Omental fat pad (tissue), 4 donors: ENCODE data around the gene SLC4A8. TPM values are rescaled to one million over a fixed set of nuclear protein-coding genes. Genes with fewer than 3 reads are reported as not detected.

Experiments
- ATAC-seq: fragments of 150-250 bp; one replicate; pipeline ENCODE4 v1.9.1; 2016; ENCODE audit warnings: mild to moderate bottlenecking, moderate library complexity; ENCODE audit not compliant: low FRiP score
- DNase-seq: peaks from one replicate; pipeline ENCODE4 v3.0.0-alpha.2; 2019; ENCODE audit warnings: low spot score
- total RNA-seq, 4 donors: library from RNA; depleted of rRNA; stranded (reverse); fragments of >200 nt; gene quantifications; one replicate each; pipeline ENCODE4 v1.1.0, GENCODE V29; 2016
- TF ChIP-seq, protein P1 (sequence below), 3 donors: fragments of 450-650 bp; IDR thresholded peaks; one replicate each; pipeline ENCODE4 v1.5.1; 2016 to 2017; ENCODE audit warnings: antibody characterized with exemption in 3 of 3, mild to moderate bottlenecking in 3 of 3, moderate library complexity in 2 of 3

SLC4A8 gene
- total RNA-seq, 4 donors from 2014 or later, result 0.37 to 4.7 (median 1.8) TPM

DNA sequence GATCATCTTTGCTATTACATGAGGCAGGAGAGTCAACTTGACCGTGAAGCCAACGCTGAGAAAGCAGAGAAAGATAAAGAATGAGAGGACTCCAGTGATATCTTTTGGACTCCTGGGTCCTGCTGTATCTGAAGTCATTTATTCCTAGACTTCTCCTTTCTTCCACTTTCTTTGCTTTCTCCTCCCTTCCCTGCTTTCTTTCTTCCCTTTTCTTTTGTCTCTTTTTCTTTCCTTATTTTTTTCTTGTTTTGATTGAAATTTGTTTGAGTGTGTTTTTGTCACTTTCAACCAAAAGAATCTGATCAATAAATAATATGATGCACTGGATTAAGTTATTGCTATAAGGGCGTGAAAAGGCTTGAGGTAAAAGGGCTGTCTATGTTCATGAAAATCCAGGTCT lies 20.0 kb upstream of the SLC4A8 start:
- ATAC-seq (no peak), DNase-seq (no peak)
- TF ChIP-seq, protein P1, sequence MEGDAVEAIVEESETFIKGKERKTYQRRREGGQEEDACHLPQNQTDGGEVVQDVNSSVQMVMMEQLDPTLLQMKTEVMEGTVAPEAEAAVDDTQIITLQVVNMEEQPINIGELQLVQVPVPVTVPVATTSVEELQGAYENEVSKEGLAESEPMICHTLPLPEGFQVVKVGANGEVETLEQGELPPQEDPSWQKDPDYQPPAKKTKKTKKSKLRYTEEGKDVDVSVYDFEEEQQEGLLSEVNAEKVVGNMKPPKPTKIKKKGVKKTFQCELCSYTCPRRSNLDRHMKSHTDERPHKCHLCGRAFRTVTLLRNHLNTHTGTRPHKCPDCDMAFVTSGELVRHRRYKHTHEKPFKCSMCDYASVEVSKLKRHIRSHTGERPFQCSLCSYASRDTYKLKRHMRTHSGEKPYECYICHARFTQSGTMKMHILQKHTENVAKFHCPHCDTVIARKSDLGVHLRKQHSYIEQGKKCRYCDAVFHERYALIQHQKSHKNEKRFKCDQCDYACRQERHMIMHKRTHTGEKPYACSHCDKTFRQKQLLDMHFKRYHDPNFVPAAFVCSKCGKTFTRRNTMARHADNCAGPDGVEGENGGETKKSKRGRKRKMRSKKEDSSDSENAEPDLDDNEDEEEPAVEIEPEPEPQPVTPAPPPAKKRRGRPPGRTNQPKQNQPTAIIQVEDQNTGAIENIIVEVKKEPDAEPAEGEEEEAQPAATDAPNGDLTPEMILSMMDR (IDR thresholded peaks at IDR 0.05), result no peak

DNA sequence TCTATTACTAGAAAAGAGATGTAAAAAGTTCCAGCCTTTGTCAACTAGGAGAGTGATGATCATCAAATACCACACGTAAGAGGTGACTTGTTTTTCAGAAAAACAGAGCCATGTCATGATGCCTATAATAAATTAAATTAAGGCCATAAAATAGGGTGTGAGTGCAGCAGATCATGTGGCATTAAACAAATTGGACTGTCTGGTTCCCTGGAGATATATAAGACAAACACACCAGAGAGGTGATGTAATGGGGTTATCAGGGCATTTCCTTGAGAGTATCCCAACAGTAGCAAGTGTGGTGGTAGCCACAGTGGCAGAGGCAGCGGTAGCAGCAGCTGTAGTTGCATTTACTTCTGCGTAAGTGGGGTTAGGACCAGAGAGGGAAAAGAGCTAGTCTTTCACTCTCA lies 18.8 kb upstream of the SLC4A8 start:
- DNase-seq (no peak), ATAC-seq (no peak)
- TF ChIP-seq, protein P1 (IDR thresholded peaks at IDR 0.05), result no peak

DNA sequence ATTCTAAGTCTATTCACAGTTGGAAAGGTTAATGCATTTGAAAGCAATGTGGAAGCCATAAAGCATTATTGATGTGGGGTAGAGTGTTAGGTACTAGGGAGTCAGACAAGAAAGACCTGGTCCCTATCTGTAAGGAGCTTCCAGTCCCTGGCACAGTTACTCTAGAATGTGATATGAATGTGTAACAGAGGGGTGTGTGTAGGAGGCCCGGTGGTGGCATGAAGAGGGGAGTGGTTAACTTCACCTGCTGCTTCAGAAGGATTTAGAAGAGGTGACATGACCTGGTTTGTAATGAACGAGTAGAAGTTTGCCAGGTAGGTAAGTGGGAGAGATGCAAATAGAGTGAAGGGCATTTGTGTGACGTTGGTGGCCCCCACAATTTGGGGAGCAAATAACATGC lies 18.3 kb upstream of the SLC4A8 start:
- DNase-seq (no peak), ATAC-seq (no peak)
- TF ChIP-seq, protein P1 (IDR thresholded peaks at IDR 0.05), result no peak

DNA sequence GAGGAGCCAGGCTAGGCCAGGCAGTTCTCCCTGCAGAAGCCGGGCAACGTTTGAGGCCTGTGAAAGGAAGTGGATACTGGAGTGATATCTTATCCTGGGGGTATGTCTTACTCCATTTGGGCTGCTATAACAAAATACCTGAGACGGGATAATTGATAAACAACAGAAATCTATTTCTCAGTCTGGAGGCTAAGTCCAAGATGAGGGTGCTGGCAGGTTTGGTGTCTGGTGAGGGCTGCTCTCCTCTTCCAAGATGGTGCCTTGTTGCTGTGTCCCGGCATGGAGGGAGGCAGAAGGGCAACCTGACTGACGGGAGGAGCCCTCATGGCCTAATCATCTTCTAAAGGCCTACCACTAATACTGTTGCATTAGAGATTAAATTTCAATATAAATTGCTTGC lies 17.8 kb upstream of the SLC4A8 start:
- TF ChIP-seq, protein P1 (IDR thresholded peaks at IDR 0.05), result no peak
- ATAC-seq (no peak), DNase-seq (no peak)

DNA sequence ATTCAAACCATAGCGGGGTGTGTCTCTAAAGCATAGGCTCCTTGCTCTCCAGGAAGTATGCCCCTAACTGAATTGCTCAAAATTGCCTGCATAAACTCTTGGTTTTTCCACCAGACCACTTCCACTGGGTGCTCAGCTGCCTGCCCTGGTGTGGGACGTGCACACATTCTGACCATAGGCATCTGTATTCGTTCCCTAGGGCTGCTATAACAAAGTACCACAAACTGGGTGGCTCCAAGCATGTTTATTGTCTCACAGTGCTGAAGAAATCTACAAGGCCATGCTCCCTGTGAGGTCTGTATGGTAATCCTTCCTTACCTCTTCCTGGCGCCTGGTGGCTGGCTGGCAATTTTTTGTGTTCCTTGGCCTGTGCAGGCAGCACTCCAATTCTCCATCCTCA lies 17.0 kb upstream of the SLC4A8 start:
- no peak for ATAC-seq
- TF ChIP-seq, protein P1 (IDR thresholded peaks at IDR 0.05), result no peak
- DNase-seq, result no peak

DNA sequence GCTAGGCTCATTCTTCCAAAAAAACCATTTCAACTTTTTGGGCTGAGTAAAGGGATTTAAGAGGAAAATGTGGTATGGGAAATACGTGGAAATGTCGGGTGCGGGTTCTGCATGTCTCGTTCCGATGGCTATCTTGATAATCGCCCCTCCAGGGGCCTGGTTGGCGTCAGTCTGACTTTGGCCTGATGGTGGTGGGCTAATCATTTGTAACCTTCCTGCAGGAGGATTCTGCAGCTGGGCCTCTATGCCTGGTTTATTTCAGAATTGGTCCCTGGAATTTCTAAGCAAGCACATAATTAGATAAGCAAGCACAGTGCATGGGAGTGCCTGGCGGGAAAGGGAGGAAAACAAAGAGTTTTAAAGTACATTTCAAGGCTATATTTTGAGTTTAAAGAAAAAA lies 14.8 kb upstream of the SLC4A8 start:
- ATAC-seq (no peak), DNase-seq (no peak)
- TF ChIP-seq, protein P1 (IDR thresholded peaks at IDR 0.05), result no peak

DNA sequence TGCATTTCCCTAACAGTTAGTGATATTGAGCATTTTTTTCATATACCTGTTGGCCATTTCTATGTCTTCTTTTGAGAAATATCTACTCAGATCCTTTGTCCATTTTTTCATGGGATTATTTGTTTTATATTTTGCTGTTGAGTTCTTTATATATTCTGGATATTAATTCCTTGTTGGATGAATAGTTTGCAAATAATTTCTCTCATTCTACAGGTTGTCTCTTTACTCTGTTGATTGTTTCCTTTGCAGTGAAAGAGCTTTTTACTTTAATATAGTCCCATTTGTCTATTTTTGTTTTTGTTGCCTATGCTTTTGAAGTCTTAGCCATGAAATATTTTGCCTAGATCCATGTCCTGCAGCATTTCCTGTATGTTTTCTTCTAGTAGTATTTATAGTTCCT lies 11.5 kb upstream of the SLC4A8 start:
- TF ChIP-seq, protein P1 (IDR thresholded peaks at IDR 0.05), result no peak
- DNase-seq (no peak), ATAC-seq (no peak)
